Activated CD4-positive, alpha-beta T cell treated with anti-CD3 and anti-CD28 coated beads, Interleukin-2, amount 50 U/mL, for 48 hours (primary cell): ENCODE measurements around the gene PKD1L1.
"Not testable (repeated sequence)": the region's sequence is repeated elsewhere in the genome, so short reads cannot be mapped to it uniquely, and the experiment has no call there.

Experiments used
- DNase-seq, 2 experiments: peaks; one replicate each; pipeline ENCODE4 v3.0.0-alpha.2; 2020

The PKD1L1 gene

DNA sequence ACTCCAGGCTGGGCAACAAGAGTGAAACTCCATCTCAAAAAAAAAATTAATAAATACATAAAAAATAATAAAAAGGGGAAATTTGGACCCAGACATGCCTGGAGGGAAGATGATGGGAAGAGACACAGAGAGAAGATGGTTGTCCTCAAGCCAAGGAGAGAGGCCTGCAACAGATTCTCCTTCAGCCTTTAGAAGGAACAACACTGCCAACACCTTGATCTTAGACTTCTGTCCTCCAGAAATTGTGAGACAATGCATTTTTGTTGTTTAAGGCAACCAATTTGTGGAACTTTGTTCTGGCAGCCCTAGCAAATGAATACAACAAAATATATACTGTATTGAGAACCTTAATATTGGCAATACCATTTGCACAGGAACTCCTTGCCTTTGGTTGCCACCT, 186.1 kb downstream of the PKD1L1 start:
- DNase-seq = no peak

DNA sequence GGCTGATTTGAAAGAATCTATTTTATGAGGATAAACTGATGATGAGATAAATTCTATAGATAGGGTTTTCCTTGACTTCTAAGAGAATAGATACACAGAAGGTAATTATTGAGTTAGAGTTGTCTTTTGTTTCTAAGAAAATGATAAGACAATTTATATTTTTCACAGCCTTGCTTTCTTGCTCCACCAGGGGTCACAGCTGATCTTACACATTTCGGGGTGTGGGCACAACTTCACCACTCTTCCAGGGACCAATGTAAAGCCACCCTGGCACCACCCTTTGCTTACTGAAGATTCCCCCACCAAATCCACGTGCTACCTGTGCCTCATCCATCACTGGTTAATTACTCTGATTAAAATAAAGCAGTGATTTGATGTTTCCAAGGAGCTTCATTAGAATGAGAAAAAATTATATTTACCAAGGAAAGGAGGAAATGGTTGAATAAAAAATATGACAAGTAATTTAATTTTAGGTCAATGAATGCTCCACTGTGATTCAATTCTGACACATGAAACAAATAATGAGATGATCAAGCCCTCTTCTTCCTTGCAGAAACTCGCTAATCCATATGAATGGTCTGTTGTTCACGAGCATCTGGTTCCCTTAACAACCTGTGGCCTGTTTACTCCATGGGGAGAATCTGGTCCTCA, 189.1 kb downstream of the PKD1L1 start:
- DNase-seq = no peak

DNA sequence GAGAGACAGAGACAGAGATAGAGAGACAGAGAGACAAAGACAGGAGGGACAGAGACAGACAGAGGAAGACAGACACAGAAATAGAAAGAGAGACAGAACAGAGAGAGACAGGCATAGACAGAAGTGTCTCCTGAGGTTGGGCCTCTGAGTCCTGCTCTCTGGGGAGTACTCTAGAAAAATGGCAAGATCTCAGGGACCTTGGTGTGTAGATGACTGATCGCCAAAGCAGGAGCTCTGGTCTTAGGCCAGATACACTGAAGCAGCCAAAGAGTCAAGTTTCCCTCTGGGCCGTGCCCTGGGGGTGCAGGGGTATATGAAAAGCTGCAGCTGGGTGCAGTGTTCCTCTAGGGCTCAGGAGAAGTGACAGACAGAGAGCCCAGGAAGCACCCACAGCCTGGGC, 189.7 kb downstream of the PKD1L1 start:
- DNase-seq = no peak

DNA sequence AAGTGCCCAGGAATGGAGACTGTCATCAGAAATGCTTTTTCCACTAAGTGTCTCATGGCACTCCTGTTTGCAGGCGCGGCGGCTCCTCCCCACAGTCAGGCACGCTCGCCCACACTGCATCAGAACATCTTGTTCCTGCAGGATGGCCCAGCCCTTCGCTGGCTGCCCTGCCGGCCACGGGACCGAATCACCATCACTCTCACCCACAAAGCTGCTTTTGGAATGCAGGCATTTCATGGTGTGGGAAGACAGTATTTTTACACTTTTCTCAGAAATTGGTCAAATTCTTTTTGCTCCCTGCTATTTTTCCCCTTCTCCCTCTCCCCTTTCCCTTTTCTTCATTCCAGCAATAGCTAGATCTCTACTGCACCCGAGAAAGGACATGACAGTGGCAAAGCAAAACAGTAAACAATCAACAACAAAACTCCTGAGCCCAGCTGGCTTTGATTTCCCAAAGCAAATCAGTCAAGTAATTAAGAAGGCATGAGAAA, 190.3 kb downstream of the PKD1L1 start:
- DNase-seq = no peak

DNA sequence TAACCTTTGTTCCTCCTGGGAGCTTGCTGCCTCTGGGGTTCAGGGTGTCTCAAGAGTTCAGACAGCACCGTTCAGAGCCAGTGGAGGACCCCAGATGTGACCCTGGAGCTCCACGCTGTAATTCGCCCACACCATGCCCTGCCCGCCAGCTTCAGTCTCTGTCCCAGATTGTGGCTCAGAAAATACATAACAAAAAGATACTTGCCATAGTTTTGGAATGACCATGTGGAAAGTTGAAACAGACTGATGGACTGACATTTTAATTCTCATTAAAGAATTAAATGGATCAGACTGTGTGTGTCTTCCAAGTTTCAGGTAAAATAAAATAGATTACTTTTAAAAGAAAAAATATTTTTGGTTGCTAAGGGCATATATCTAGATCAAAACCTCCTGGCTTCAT, 191.6 kb downstream of the PKD1L1 start:
- DNase-seq = no peak

DNA sequence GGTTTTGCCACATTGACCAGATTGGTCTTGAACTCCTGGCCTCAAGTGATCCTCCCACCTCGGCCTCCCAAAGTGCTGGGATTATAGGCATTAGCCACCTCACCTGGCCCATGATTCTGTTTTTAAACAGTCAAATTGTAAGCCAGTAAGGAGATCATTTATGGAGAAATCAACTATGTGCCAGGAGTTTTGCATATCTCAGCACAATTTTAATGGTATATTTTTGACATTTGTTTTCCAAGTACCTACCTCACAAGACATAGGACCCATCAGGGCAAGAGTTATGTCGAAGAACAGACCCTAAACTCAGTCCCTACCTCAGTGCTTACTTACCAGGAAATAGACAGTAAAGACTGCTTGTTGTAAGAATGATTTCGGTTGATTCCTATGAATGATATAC, 193.0 kb downstream of the PKD1L1 start:
- no peak for DNase-seq

DNA sequence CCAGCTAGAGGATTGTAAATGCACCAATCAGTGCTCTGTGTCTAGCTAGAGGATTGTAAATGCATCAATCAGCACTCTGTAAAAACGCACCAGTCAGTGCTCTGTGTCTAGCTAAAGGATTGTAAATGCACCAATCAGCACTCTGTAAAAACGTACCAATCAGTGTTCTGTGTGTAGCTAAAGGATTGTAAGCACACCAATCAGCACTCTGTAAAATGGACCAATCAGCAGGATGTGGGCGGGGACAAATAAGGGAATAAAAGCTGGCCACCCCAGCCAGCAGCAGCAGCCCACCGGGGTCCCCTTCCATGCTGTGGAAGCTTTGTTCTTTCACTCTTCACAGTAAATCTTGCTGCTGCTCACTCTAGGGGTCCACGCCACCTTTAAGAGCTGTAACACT, 196.5 kb downstream of the PKD1L1 start:
- DNase-seq = not testable (repeated sequence)

DNA sequence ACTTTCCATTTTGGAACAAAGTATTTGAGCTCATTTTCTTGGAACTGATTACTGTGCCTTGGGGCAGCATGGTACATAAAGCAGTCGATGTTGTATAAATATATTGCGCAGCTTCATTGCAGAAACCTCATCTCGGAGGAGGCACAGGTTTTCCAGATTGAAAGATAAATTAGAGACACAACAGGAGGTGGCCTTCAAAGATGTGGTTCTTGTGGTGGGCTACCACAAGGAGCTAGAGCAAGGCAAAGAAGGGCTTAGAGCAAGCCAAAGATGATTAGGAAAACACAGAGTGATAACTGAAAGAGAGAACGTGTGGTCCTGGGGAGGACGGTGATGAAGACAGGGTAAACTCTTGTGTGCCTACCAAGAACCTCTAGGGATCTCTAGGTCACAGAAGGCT, 197.2 kb downstream of the PKD1L1 start:
- DNase-seq = no peak

DNA sequence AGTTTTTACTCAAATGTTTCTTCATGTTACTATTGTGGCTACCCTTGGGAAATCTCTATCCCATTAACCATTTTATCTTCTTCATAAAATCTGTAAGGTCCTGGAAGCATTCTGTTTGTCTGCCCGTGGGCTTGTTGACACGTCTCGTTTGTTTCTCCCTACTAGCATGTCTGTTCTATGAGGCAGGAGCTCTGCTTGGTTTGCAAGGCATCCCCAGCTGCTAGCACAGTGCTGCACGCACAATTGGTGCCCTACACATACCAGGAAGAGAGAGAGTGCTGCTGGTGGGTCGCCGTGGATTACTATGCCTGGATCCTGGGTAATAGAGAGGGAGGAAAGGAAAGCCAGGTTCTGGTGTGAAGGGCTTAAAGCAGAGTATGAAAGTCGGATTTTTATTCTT, 200.2 kb downstream of the PKD1L1 start:
- DNase-seq = no peak

DNA sequence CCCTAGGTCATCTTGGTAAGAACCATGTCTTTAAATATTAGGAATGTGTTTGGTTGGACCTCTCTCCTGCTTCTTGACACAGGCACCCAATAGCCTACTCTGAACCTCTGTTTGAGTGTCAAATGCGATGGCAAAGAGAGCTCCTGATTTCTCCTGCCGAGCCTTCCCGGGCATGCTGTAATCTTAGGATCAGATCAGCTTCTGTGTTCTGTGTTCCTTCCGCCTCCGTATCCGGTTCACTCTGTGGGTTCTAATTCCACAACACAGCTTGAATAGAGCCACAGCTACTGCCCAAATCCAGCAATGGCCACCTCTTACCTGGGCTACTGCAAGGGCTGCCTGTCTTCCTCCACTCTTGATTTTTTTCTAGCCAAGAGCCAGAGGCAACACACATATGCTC, 201.1 kb downstream of the PKD1L1 start:
- DNase-seq = no peak

DNA sequence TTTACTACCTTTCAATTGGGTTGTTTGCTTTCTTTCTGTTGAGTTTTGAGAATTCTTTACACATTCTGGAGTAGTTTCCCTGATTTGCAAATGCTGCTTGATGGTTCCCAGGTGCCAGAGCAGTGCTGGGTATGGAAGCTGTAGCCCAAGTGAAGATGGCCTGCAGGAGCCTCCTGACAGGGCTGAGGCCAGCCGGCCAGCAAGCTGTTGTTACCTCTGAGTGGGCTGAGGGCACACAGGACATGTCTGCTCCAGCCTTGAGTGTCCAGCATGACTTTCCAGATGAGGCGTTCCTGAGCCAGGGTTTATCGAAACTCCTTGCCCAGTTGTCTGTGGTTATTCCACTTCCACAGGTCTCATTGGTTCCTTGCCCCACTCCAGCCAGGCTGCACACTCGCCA, 201.8 kb downstream of the PKD1L1 start:
- no peak for DNase-seq

DNA sequence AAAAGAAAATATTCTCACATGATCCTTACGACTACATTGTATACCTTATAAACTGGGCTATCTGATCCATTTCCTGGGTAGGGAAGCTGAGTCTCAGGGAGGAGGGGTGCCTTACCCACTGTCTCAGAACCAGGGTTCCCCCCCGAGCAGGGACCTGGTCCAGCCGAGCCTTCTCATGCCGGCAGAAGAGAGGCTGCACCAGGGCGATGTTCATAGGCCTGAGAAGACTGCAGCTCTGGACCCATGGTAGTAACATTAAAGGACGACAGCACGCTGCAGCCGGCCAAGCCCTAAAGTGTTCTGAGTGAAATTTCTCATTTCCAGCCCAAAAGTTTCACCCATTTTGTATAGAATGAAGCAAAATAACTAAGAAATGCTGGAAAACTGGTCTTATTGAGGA, 203.4 kb downstream of the PKD1L1 start:
- no peak for DNase-seq

DNA sequence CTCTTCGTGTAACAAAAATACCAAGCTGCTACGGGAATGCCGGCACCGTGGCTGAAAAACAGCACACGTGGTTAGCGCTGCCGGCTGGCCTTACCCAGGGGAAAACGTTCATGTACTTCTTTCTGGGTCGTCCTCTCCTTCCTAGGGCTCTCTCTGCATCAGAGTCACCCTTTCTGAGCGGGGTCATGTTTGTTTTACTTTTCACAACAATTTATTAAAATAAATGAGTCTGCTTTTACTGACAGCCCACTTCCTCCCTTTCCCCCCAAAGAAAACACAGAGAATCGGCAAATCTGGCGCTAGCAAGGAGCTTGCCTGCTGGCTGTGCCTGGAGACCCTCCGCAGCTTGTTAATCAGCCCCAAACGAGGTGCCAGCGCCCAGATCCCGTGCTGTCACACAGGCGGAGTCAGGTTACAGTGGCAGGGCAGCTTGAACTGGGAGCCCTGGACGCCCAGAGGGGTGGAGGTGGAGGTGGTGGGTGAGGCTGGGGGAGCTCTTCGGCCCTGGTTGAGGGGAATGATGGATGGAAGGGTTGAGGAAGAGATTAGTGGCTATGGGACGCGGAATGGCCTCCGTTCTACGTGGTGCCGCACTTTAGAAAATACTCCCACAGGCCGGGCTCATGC, 204.2 kb downstream of the PKD1L1 start:
- no peak for DNase-seq

DNA sequence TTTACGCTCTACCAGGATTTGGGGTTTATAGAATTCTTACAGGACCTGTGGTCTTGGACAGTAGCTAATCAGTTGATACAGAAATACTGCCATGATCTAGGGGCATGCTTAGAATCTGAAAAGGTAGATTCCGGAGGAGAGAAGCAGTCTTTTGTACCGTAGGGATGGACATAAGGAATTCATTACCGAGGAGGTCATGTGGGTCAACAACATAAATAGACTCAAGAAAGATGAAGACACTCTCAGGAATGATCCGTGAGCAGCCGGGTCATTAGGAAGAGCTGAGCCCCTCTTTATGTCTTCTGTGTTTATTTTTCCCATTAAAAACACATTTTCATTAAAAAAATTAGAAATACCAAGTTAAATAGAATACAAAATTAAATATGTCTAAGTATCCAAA, 206.3 kb downstream of the PKD1L1 start:
- no peak for DNase-seq

DNA sequence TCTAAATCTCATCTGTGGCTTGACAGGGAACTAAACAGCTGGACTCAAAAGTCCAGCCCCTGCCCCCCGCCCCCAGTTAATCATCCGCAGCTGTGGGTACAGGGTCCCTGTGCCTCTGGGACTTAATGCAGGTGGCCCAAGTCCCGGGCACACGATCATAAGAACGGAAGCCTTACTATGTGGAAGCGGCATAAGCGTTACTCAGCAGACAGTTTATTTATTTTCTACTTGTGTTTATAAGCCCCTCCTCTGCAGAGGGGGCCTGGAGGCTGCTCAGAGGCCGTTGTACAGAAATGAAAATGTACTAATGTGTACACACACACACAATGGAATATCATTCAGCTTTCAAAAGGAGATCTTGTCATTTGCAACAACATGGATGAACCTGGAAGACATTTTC, 208.4 kb downstream of the PKD1L1 start:
- DNase-seq = no peak

DNA sequence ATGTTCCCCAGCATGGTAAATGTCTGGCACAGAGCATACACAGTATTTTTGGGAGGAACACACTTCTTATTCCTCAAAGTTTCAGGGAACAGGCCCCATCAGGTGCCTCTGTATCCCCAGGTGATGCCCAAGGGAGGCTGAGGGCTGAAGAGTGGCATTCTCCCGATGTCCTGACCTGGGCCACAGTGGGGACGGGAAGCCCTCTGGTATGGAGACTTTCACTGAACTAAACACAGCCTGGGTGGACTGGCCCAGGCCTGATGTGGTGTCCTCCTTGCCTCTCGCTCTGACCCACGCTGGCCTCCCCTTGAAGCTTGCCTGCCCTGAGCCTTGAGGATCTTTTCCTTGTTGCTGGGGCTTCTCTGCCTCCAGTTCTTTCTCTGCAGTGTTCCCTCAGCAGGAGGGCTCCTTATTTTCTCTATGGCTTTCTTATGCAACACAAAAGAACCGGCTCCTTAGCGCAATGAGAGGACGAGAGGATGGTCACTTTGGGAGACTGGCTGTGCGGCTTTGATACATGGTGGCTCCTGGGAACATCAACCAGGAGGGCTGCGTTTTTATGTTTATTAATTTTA, 208.9 kb downstream of the PKD1L1 start:
- no peak for DNase-seq

DNA sequence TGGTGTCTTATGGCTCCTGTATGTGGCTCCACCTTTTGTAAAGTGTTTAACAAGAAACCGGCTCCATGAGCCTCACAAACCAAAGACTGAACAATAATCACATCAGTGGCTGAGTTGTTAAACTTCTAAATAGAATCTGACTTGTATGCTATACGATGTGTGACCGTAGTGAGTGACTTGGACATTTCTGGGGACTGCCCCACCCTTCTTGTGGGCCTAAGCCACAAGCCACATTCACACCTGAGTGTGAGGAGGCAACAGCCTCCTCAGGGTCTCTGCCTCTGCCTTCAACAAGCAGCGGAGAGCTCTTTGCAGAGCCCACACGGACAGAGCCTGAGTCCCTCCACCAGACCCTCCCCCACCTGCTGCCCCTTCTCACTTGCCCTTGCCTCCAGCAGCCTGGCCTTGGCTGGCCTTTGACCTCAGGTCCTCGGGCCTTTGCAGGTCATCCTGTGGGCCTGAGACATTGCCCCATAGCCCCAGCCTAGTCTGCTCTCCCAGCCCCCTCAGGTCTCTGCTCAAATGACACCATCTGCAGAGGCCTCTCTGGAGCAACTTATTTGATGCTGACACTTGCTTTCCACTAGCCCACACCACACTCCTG, 209.6 kb downstream of the PKD1L1 start:
- DNase-seq = no peak

DNA sequence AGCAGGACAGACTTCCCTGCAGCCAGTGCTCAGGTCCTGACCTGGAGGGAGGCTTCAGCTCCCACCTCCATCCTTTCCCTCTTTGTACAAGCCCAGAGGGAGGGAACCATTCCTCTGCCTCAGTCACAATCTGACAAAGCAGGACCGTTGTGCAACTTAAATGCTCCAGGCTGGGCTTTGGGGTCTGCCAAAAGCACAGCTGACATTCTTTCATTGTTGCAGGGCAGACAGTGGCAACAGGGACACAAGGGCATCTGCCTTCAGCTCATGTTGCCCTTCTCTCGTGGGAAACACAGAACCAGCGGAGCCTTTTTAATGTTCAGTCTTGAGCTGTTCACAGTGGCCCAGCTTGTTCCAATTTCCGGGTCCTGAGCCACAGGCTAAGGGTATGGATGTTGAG, 210.7 kb downstream of the PKD1L1 start:
- DNase-seq = no peak

DNA sequence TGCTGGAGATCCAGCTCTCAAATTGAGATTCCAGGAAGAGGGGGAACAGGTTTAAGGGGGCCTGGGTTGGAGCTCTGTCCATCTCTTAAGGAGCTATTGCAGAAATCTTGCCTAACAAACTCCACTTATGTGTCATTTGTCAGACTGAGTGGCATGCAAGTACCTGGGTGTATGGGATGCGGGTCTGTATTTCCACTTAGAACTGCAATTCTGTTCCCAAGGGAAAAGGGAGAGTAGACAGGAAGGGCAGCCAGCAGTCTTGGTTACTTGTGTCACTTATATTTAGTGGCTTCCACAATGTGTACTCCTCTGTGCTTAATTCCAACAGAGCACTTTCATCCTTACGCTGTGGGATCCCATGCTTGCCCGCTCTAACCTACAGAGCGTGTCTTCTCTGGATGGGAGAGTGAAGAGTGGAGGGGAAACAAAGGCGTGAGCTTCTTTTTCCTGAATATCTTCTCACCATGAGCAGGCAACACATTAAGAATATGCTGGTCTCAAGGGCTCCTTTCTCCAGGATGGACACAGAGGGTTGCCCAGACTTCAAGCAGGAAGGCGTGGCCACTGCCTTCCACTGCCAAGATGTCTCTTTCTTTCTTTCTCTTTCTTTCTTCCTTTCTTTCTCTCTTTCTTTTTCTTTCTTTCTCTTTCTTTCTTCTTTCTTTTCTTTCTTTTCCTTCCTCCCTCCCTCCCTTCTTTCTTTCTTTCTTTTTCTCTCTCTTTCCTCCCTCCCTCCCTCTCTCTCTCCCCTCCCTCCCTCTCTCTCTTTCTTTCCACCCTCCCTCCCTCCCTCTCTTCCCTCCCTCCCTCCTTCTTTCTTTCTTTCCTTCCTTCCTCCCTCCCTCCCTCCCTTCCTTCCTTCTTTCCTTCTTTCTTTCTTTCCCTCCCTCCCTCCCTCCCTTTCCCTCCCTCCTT, 212.6 kb downstream of the PKD1L1 start:
- no peak for DNase-seq

DNA sequence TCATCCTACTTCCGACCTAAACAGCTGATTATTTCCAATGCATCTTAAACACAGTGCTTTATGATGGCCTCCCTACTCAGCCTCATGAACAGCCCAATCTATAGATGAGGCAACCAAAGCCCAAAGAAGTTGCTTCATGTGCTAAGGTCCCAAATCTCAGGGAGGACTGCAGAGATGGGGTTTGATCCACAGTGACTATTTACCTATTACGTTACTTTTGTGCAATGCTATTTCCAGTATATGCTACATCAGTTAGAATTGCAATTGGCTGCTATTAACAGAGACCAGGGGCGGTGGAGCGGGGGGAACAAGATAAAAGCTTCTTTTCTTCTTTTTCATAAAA, 213.3 kb downstream of the PKD1L1 start:
- no peak for DNase-seq

DNA sequence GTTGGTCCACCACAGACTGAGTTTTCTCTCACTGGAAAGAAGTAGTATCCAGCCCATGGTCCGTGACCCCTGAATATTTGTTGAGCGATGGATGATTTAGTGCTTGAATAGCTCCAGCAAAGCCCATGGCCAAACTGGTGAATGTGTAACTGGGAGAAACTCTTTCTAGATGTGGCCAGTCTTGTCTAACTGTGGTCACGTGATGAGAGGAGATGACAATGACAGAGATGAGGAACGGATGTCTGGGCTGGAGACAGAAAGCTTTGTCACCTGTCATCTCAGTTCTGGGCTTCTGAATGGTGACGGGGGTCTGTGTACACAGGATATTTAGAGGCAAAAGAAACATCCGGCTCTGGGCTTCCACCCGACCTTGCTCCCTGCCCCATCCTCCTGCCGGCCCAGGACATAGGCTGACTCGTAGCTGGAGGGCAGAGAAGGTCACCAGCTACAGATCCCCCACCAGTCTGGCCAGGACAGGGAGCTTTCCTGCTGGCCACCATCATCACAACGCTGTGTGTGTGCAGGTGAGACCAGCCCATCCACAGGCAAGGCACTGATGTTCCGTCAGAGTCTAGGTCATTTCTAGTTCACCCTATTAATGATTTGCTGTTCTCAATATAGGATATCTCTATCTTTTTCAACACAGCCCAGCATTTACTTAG, 213.8 kb downstream of the PKD1L1 start:
- no peak for DNase-seq

DNA sequence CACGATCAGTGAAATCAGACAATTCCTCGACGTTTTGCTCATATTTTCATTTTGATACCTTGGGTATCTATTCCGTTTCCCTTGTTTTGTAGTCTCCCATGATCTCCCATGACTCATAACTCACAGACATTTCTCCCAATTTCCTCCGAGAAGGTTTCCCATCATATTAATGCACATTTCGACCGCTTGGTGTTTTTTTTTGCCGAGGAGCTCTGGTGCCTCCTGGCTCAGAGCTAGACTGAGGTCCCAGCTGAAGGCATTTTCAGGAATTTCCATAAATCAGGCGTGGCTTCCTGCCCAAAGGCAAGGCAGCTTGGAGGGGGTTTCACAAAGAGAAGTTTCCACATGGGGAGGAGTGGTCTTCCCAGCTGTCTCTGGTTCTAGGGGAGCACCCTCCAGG, 218.1 kb downstream of the PKD1L1 start:
- no peak for DNase-seq
